NT2/D1 (cell line): Measurements from ENCODE around the gene CTNS.
A peak's percentile ranks its signal among the peaks of the same experiment; 100 is the strongest.

Source experiments
- DNase-seq: peaks from one replicate; pipeline ENCODE4 v3.0.0-alpha.2; 2011; ENCODE audit warnings: low read depth, low spot score
- H3K27me3 ChIP-seq: 2 replicates; pipeline ENCODE4 v1.6.0; 2011; ENCODE audit warnings: mild to moderate bottlenecking; ENCODE audit not compliant: insufficient read length, insufficient read depth
- H3K36me3 ChIP-seq: 2 replicates; pipeline ENCODE4 v1.6.1; 2011; ENCODE audit warnings: mild to moderate bottlenecking, low read length, mixed read lengths; ENCODE audit not compliant: insufficient read depth, insufficient read length
- H3K4me1 ChIP-seq: 2 replicates; pipeline ENCODE4 v1.5.1; 2011; ENCODE audit not compliant: insufficient read depth, insufficient read length
- H3K4me3 ChIP-seq: 2 replicates; pipeline ENCODE4 v1.5.1; 2011; ENCODE audit warnings: low read depth; ENCODE audit not compliant: insufficient read length
- H3K9ac ChIP-seq: 2 replicates; pipeline ENCODE4 v1.6.0; 2011; ENCODE audit warnings: low read depth; ENCODE audit not compliant: insufficient read length
- H3K9me3 ChIP-seq: 2 replicates; pipeline ENCODE4 v1.5.1; 2011; ENCODE audit warnings: mild to moderate bottlenecking, low read length; ENCODE audit not compliant: insufficient read depth
- SUZ12 ChIP-seq: IDR thresholded peaks from 2 replicates; pipeline ENCODE4 v1.6.1; 2011; ENCODE audit not compliant: insufficient read length, insufficient read depth; ENCODE audit errors: extremely low read depth
- YY1 ChIP-seq: IDR thresholded peaks from 2 replicates; pipeline ENCODE4 v1.6.1; 2011; ENCODE audit not compliant: insufficient read length, insufficient read depth
- ZNF274 ChIP-seq: IDR thresholded peaks from 2 replicates; pipeline ENCODE4 v1.6.1; 2011; ENCODE audit warnings: mild to moderate bottlenecking, low read depth, low read length

CTNS gene

DNA sequence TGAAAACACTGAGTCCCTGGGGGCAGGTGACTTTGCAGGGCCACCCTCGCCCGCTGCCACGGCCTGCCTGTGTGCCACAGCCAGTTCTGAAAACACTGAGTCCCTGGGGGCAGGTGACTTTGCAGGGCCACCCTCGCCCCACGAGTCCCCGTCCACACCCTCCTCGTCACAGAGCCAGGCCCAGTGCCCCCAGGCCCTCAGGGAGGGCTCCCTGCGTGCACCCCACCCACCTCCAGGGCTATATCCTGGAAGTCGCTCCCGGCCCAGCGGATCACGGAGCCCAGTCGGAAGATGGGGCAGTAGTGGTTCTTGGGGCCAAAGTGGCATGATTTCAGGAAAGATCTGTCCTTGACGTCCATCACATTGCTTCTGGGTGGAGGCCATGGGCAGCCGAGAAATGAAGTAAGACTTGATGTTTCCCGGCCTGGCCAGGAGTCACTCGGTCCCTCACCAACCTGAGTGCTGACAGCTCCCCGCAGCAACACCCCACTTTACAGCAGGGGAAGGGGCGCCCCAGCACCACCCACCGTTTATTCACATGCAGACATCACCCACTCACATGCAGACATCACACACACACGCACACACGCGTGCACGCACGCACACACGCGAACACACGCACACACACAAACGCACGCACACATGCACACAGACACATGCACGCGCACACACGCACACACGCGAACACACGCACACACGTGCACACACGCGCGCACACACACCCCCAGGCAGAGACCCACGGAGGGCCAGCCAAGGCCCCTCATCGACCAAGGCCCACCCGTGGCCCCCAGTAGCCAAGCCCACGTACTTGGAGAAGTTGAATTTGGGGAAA is 52.9 kb downstream of the CTNS start:
- TF ChIP-seq SUZ12 = no peak
- TF ChIP-seq ZNF274 = no peak
- TF ChIP-seq YY1 = no peak
- H3K36me3 ChIP-seq = no peaks in the 10 kb centered on the region
- peaks cover 18% of the 10 kb centered on the region for H3K4me1 ChIP-seq

DNA sequence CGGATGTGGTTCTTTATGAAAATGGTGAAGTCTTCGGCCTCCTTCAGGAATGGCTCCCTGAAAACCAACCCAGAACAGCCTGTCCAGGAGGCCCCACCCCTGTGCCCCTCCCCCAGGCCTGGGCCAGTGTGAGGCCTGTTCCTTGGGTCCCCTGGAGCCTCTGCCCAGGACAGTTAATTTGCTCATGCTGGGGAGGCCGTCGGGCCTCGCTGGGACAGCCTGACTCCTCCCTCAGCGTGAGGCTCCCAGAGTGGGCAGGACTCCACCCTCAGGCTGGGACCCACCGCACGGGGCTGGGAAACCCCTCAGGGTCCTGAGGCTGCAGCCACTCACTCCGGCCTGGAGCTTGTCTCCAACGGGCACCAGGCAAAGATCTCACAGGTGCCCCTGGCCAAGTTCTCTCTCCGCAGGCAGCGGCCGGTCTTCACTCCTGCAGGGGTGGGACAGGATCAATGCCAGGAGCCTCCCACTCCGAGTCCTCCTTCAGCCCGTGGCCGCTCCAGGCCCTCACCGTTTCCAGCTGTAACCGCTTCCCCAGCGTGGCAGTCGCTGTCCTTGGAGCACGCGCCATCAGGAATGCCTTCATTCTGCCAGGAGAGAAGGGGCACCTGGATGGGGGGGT is 53.6 kb downstream of the CTNS start:
- H3K4me3 ChIP-seq = no peak overlapping the region
- H3K27me3 ChIP-seq = peaks cover 16% of the 10 kb centered on the region
- TF ChIP-seq YY1 (no peak), ZNF274 (no peak), SUZ12 (no peak)

More for the DNA sequence above, 52.9 kb downstream of the CTNS start:
- no peaks in the 10 kb centered on the region for H3K9me3 ChIP-seq
- peaks cover 8% of the 10 kb centered on the region for H3K27me3 ChIP-seq
- DNase-seq = no peak
- H3K9ac ChIP-seq = no peak overlapping the region
- H3K4me3 ChIP-seq = no peak overlapping the region

DNA sequence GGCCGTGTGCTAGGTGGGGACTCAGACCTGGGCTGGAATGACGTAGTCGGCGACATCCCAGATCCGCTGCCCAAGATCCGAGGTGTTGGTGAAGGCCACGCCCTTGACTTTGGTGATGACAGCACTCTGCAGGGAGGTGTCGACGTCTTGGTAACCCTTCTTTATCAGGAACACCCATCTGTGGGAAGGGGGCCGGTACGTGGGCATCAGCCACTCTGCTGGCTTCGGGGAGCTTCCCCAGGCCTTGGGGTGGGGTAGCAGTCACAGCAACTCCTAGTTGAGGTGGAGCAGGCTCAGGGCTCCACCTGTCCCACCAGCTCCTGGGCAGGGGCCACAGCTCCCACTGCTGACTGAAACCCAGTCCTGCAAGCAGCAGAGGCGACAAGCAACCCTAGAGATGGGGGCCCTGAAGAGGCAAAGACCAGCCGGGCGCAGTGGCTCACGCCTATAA is 55.1 kb downstream of the CTNS start:
- Histone ChIP-seq H3K9ac (no peak overlapping the region), H3K9me3 (no peaks in the 10 kb centered on the region), H3K4me3 (no peak overlapping the region), H3K27me3 (peaks cover 30% of the 10 kb centered on the region), H3K4me1 (peaks cover 18% of the 10 kb centered on the region), H3K36me3 (no peaks in the 10 kb centered on the region)
- DNase-seq = no peak
- TF ChIP-seq ZNF274 (no peak), YY1 (no peak), SUZ12 (no peak)

More for the DNA sequence above, 53.6 kb downstream of the CTNS start:
- DNase-seq = no peak
- H3K9ac ChIP-seq = no peak overlapping the region
- peaks cover 18% of the 10 kb centered on the region for H3K4me1 ChIP-seq
- H3K9me3 ChIP-seq = no peaks in the 10 kb centered on the region
- H3K36me3 ChIP-seq = no peaks in the 10 kb centered on the region

DNA sequence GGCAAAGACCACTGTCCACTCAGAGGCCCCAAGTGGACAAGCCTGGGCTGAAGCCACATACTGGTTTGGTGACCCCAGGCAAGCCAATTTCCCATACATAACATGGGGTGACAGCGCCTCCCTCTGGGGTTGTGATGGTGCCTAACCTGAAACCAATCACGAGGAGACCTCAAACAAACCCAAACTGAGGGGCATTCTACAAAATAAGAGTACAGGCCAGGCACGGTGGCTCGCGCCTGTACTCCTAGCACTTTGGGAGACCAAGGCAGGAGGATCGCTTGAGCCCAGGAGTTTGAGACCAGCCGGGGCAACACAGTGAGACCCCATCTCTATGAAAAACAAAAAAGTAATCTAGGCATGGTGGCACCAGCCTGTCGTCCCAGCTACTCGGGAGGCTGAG is 55.8 kb downstream of the CTNS start:
- peaks cover 18% of the 10 kb centered on the region for H3K4me1 ChIP-seq

DNA sequence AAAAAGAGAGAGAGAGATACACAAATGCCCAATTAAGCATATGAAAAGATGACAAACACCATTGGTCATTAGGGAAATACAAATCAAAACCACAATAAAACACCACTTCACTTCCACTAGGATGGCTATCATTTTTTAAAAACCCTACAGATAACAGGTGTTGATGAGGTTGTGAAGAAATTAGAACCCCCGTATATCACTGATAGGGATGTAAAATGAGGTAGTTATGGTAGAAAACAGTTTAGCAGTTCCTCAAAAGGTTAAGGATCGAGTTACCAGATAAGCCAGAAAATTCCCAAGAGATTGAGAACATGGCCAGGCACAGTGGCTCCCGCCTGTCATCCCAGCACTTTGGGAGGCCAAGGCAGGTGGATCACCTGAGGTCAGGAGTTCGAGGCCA is 56.6 kb downstream of the CTNS start:
- Histone ChIP-seq H3K4me3 (no peak overlapping the region), H3K27me3 (peaks cover 37% of the 10 kb centered on the region), H3K4me1 (peaks cover 15% of the 10 kb centered on the region), H3K36me3 (no peaks in the 10 kb centered on the region), H3K9ac (no peak overlapping the region), H3K9me3 (no peaks in the 10 kb centered on the region)
- no peak for TF ChIP-seq YY1
- no peak for TF ChIP-seq ZNF274
- TF ChIP-seq SUZ12 = no peak
- DNase-seq = no peak

More for the DNA sequence above, 55.8 kb downstream of the CTNS start:
- TF ChIP-seq ZNF274 = no peak
- H3K27me3 ChIP-seq = peaks cover 35% of the 10 kb centered on the region
- H3K4me3 ChIP-seq = no peak overlapping the region
- no peaks in the 10 kb centered on the region for H3K9me3 ChIP-seq
- no peak for DNase-seq
- no peak overlapping the region for H3K9ac ChIP-seq
- H3K36me3 ChIP-seq = no peaks in the 10 kb centered on the region

DNA sequence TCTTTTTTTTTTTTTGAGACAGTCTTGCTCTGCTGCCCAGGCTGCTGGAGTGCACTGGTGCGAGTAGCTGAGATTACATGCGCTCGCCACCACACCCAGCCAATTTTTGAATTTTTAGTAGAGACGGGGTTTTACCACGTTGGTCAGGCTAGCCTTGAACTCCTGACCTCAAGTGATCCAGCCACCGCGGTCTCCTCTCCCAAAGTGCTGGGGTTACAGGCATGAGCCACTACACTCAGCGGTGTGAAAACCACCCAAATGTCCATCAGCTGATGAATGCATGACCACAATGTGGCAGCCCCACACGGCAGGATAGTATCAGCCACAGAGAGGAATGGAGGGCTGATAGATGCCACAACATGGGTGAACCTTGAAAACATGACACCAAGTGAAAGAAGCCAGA is 57.3 kb downstream of the CTNS start:
- no peak for TF ChIP-seq YY1
- TF ChIP-seq SUZ12 = no peak
- TF ChIP-seq ZNF274 = no peak
- Histone ChIP-seq H3K4me1 (peaks cover 8% of the 10 kb centered on the region), H3K4me3 (no peak overlapping the region), H3K9me3 (no peaks in the 10 kb centered on the region), H3K9ac (no peak overlapping the region), H3K36me3 (no peaks in the 10 kb centered on the region), H3K27me3 (peaks cover 37% of the 10 kb centered on the region)
- DNase-seq = no peak

DNA sequence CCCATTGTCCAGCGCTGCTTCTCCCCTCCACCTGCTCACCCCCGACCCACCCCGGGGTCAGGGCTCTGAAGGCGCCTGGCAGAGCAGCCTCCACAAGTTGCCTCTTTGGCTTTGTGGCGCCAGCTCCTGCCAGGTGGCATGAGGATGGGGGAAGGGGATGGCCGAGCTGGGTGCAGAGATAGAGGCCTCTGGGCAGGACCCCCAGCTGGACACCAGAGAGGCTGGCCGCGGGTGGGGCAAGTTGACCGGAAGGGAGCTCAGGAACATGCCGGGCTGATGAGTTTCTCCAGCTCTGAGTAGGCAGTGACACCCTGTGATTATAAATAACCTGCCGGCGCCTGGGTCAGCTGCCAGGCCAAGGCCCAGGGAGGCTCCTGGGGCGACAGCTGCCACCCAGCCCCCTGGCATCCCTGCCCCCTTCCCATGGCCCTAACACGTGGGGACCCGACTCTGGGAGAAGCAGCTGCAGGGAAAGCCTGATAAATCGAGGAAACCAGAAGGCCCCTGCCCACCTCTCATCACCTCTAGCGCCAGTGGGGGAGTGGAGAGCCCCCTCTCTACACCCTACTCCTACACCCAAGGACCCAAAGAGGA is 58.7 kb downstream of the CTNS start:
- Histone ChIP-seq H3K27me3 (peaks cover 37% of the 10 kb centered on the region), H3K36me3 (no peaks in the 10 kb centered on the region), H3K9ac (peak overlapping the region; percentile 56), H3K4me3 (peak overlapping the region; percentile 49), H3K9me3 (no peaks in the 10 kb centered on the region), H3K4me1 (peaks cover 2% of the 10 kb centered on the region)
- no peak for DNase-seq
- no peak for TF ChIP-seq SUZ12
- TF ChIP-seq ZNF274 = no peak
- no peak for TF ChIP-seq YY1
